WTC11 (cell line): ENCODE results near the gene RHBDD1. TPM values are rescaled to one million over a fixed set of nuclear protein-coding genes. Genes with fewer than 3 reads are reported as not detected.

Experiments used
- ATAC-seq: fragments of 200-7000 bp; cut with Tn5 transposase; 2 replicates; pipeline ENCODE4 v1.10.0; 2021; ENCODE audit warnings: mild to moderate bottlenecking, moderate library complexity
- CTCF ChIA-PET: fragments of 300-600 bp; sonication (Branson Sonifier 250); formaldehyde crosslinking; loops from one replicate; lab custom pipeline; 2021; ENCODE audit warnings: antibody characterized with exemption; lab: Charles Lee
- POLR2A ChIA-PET: fragments of 350-600 bp; sonication (Branson Sonifier 250); formaldehyde crosslinking; loops from one replicate; lab custom pipeline; 2021; ENCODE audit warnings: antibody characterized with exemption; lab: Charles Lee
- DNase-seq: peaks from one replicate; pipeline ENCODE4 v3.0.0; 2021; ENCODE audit warnings: low spot score
- H3K27ac Mint-ChIP-seq: 2 replicates; pipeline ENCODE4 v1.8.0; 2021; ENCODE audit warnings: mixed read lengths
- H3K27me3 Mint-ChIP-seq: 2 replicates; pipeline ENCODE4 v1.8.0; 2021; ENCODE audit warnings: low read depth, mild to moderate bottlenecking, moderate library complexity, mixed read lengths
- H3K36me3 Mint-ChIP-seq: 2 replicates; pipeline ENCODE4 v1.8.0; 2021; ENCODE audit warnings: mixed read lengths
- H3K4me1 Mint-ChIP-seq: 2 replicates; pipeline ENCODE4 v1.8.0; 2022; ENCODE audit warnings: mixed read lengths
- H3K4me3 Mint-ChIP-seq: 2 replicates; pipeline ENCODE4 v1.8.0; 2021; ENCODE audit warnings: mild to moderate bottlenecking, moderate library complexity, mixed read lengths
- H3K9me3 Mint-ChIP-seq: 2 replicates; pipeline ENCODE4 v1.8.0; 2021; ENCODE audit warnings: mixed read lengths
- ATF1 ChIP-seq: sonication (generic); formaldehyde crosslinking; IDR thresholded peaks from 2 replicates; pipeline ENCODE4 v1.8.1; 2023; ENCODE audit warnings: mild to moderate bottlenecking, moderate library complexity, missing genetic modification reagents
- CDX4 ChIP-seq: fragments of 250-450 bp; sonication (Bioruptor Pico); IDR thresholded peaks from 2 replicates; pipeline ENCODE4 v1.9.0; 2021; ENCODE audit warnings: moderate library complexity, mild to moderate bottlenecking, inconsistent platforms, borderline replicate concordance
- E2F1 ChIP-seq: sonication (generic); formaldehyde crosslinking; IDR thresholded peaks from 2 replicates; pipeline ENCODE4 v1.8.0; 2022; ENCODE audit warnings: mild to moderate bottlenecking, missing genetic modification reagents
- E2F5 ChIP-seq: sonication (generic); formaldehyde crosslinking; IDR thresholded peaks from 2 replicates; pipeline ENCODE4 v1.8.1; 2022; ENCODE audit warnings: mild to moderate bottlenecking, moderate library complexity, missing genetic modification reagents
- ELF4 ChIP-seq: sonication (generic); formaldehyde crosslinking; IDR thresholded peaks from 2 replicates; pipeline ENCODE4 v1.8.1; 2022; ENCODE audit warnings: low read depth, mild to moderate bottlenecking, moderate library complexity, missing genetic modification reagents
- GRHL2 ChIP-seq: fragments of 250-450 bp; sonication (Bioruptor Pico); IDR thresholded peaks from 2 replicates; pipeline ENCODE4 v1.8.0; 2022; ENCODE audit warnings: mild to moderate bottlenecking, moderate library complexity; ENCODE audit not compliant: insufficient replicate concordance, severe bottlenecking
- HMGXB4 ChIP-seq: sonication (generic); formaldehyde crosslinking; IDR thresholded peaks from 2 replicates; pipeline ENCODE4 v1.8.1; 2023; ENCODE audit warnings: mild to moderate bottlenecking, moderate library complexity, missing genetic modification reagents
- MYBL2 ChIP-seq: sonication (generic); formaldehyde crosslinking; IDR thresholded peaks from 2 replicates; pipeline ENCODE4 v1.8.1; 2023; ENCODE audit warnings: mild to moderate bottlenecking, moderate library complexity, missing genetic modification reagents
- NR1H2 ChIP-seq: sonication (generic); formaldehyde crosslinking; IDR thresholded peaks from 2 replicates; pipeline ENCODE4 v1.9.0; 2021; ENCODE audit warnings: mild to moderate bottlenecking, moderate library complexity, missing genetic modification reagents
- OVOL2 ChIP-seq: fragments of 250-450 bp; sonication (Bioruptor Pico); IDR thresholded peaks from 2 replicates; pipeline ENCODE4 v1.9.0; 2021; ENCODE audit warnings: mild to moderate bottlenecking, borderline replicate concordance
- PREB ChIP-seq: sonication (generic); formaldehyde crosslinking; IDR thresholded peaks from 2 replicates; pipeline ENCODE4 v1.8.1; 2022; ENCODE audit warnings: mild to moderate bottlenecking, missing genetic modification reagents, moderate library complexity, borderline replicate concordance
- RORB ChIP-seq: fragments of 250-450 bp; sonication (Bioruptor Pico); IDR thresholded peaks from 2 replicates; pipeline ENCODE4 v1.9.0; 2021; ENCODE audit warnings: mild to moderate bottlenecking
- SMAD3 ChIP-seq: sonication (generic); formaldehyde crosslinking; IDR thresholded peaks from 2 replicates; pipeline ENCODE4 v1.8.0; 2022; ENCODE audit warnings: missing genetic modification reagents, mild to moderate bottlenecking, borderline replicate concordance
- SP1 ChIP-seq: sonication (generic); formaldehyde crosslinking; conservative IDR thresholded peaks from 2 replicates; pipeline ENCODE4 v1.8.1; 2022; ENCODE audit warnings: missing genetic modification reagents
- TCF7 ChIP-seq: sonication (generic); formaldehyde crosslinking; IDR thresholded peaks from 2 replicates; pipeline ENCODE4 v1.8.0; 2022; ENCODE audit warnings: mild to moderate bottlenecking, low read depth, missing genetic modification reagents, moderate library complexity
- TEAD1 ChIP-seq: sonication (generic); formaldehyde crosslinking; IDR thresholded peaks from 2 replicates; pipeline ENCODE4 v1.8.0; 2022; ENCODE audit warnings: mild to moderate bottlenecking, missing genetic modification reagents
- TP53 ChIP-seq: sonication (generic); formaldehyde crosslinking; IDR thresholded peaks from 2 replicates; pipeline ENCODE4 v1.8.1; 2023; ENCODE audit warnings: mild to moderate bottlenecking, missing genetic modification reagents
- USF2 ChIP-seq: sonication (generic); formaldehyde crosslinking; IDR thresholded peaks from 2 replicates; pipeline ENCODE4 v1.8.1; 2023; ENCODE audit warnings: mild to moderate bottlenecking, missing genetic modification reagents, moderate library complexity
- ZBTB43 ChIP-seq: sonication (generic); formaldehyde crosslinking; IDR thresholded peaks from 2 replicates; pipeline ENCODE4 v1.8.1; 2023; ENCODE audit warnings: mild to moderate bottlenecking, missing genetic modification reagents
- ZNF121 ChIP-seq: sonication (generic); formaldehyde crosslinking; IDR thresholded peaks from 2 replicates; pipeline ENCODE4 v1.8.0; 2023; ENCODE audit warnings: missing genetic modification reagents
- ZNF232 ChIP-seq: sonication (generic); formaldehyde crosslinking; IDR thresholded peaks from 2 replicates; pipeline ENCODE4 v1.8.0; 2022; ENCODE audit warnings: mild to moderate bottlenecking, missing genetic modification reagents
- ZNF263 ChIP-seq: sonication (generic); formaldehyde crosslinking; IDR thresholded peaks from 2 replicates; pipeline ENCODE4 v1.8.1; 2022; ENCODE audit warnings: low read depth, mild to moderate bottlenecking, moderate library complexity, missing genetic modification reagents
- total RNA-seq: library from RNA; stranded (reverse); gene quantifications from 3 replicates; pipeline ENCODE4 v1.2.3, GENCODE V29; 2021
- TF ChIP-seq, protein P1 (sequence below): sonication (generic); formaldehyde crosslinking; IDR thresholded peaks from 2 replicates; pipeline ENCODE4 v1.8.0; 2022; ENCODE audit warnings: mild to moderate bottlenecking, missing genetic modification reagents
- TF ChIP-seq, protein P2 (sequence below): sonication (generic); formaldehyde crosslinking; IDR thresholded peaks from 2 replicates; pipeline ENCODE4 v1.8.0; 2022; ENCODE audit warnings: mild to moderate bottlenecking, missing genetic modification reagents

RHBDD1 gene
- total RNA-seq, 1 experiment from 2014 or later = 25.7 TPM

DNA sequence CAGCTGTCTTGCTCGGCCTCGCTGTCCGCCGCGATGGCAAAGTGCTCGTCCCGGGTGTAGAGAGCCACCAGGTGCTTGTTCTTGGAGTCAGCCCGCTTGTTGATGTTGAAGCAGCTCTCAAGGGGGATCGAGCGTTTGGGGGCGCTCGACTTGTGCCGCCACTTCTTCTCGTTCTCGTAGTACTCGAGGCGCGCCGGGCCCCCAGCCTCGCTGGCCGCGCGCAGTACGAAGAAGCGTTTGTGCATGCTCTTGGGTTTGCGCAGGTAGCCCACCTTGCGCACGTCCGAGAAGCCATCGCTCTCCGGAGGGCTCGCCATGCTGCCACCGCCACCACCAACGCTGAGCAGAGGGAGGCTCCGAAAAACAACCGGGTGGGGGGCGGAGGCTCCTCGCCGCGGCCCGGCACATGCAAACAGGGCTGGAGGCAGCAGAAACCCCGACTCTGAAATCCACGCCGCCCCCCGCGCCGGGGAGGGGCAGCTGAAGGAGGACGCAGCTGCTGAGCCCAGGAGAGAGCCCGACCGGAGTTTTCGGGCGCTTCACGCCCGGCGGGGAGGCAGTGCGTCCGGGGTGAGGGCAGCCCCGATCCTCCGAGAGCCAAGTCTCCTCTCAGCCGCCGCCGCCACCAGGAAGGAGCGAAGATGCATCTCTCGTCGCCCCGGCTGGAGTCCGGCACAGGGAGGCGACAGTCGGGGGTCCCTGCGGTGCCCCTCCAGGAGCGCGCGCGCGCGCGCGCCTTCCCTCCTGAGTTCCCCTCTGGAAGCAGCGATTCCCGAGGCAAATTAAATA, 37.2 kb upstream of the RHBDD1 start (continued):
- no peak for TF ChIP-seq NR1H2 (CRISPR knock-in tag)
- TF ChIP-seq E2F1 (CRISPR knock-in tag) = 0 out of 2 replicates have a peak, but pooled peaks have one; percentile 42
- no peak for TF ChIP-seq PREB (CRISPR knock-in tag)
- no peak for TF ChIP-seq ZNF232 (CRISPR knock-in tag)
- TF ChIP-seq ELF4 (CRISPR knock-in tag) = 0 out of 2 replicates have a peak, but pooled peaks have one; percentile 30
- TF ChIP-seq MYBL2 = no peak
- no peak for TF ChIP-seq GRHL2 (CRISPR knock-in tag)
- no peak for TF ChIP-seq ZNF121 (CRISPR knock-in tag)
- no peak for TF ChIP-seq OVOL2
- 0 out of 2 replicates have a peak, but pooled peaks have one; percentile 33 for TF ChIP-seq TCF7 (CRISPR knock-in tag)
- TF ChIP-seq SMAD3 (CRISPR knock-in tag) = no peak; the same call in 1 of the 2 replicates
- no peak; the same call in 1 of the 2 replicates for TF ChIP-seq SP1 (CRISPR knock-in tag)
- peak; percentile 82; the same call in 1 of the 2 replicates for TF ChIP-seq ATF1 (CRISPR knock-in tag)
- no peak for TF ChIP-seq RORB (CRISPR knock-in tag)
- no peak for TF ChIP-seq CDX4 (CRISPR knock-in tag)

GRCh38 chr2:226799211-226799975, 36.5 kb upstream of the RHBDD1 start, which contains the start of gene IRS1:
IRS1 (minus strand) TSS chr2:226799820; CDS start chr2:226798738, 1,082 bp downstream.
- peak; percentile 72 for DNase-seq
- CTCF ChIA-PET = interaction anchor here (0.6 to 1.5 kb wide), 11 partner anchors 10 to 1137 kb away, joined by 3 to 5 read pairs (median 3); no protein-coding TSS in a partner anchor

More at GRCh38 chr2:226799211-226799975, 36.5 kb upstream of the RHBDD1 start, which contains the start of gene IRS1:
- H3K36me3 Mint-ChIP-seq = peaks cover 16% of the 10 kb centered on the region
- POLR2A ChIA-PET = interaction anchor here (0.6 to 2.3 kb wide), 6 partner anchors 9 to 1070 kb away, joined by 3 to 11 read pairs (median 5); partner anchors contain the start of gene RHBDD1
- peak within 1 kb of the TSS; percentile 85 for H3K4me3 Mint-ChIP-seq
- H3K27ac Mint-ChIP-seq = peak within 1 kb of the TSS; percentile 49; the same call in 1 of the 2 replicates
- H3K9me3 Mint-ChIP-seq = no peaks in the 10 kb centered on the region
- peak; percentile 17 for ATAC-seq
- TF ChIP-seq ZBTB43 (no peak), SP1 (CRISPR knock-in tag) (0 out of 2 replicates have a peak, but pooled peaks have one; percentile 38), USF2 (CRISPR knock-in tag) (peak; percentile 82), HMGXB4 (CRISPR knock-in tag) (0 out of 2 replicates have a peak, but pooled peaks have one; percentile 15), ZNF263 (peak; percentile 74), E2F5 (CRISPR knock-in tag) (peak; percentile 31; the same call in 1 of the 2 replicates), TP53 (peak; percentile 56; the same call in 1 of the 2 replicates), TEAD1 (0 out of 2 replicates have a peak, but pooled peaks have one; percentile 11)
- TF ChIP-seq, protein P1, sequence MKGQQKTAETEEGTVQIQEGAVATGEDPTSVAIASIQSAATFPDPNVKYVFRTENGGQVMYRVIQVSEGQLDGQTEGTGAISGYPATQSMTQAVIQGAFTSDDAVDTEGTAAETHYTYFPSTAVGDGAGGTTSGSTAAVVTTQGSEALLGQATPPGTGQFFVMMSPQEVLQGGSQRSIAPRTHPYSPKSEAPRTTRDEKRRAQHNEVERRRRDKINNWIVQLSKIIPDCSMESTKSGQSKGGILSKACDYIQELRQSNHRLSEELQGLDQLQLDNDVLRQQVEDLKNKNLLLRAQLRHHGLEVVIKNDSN (CRISPR knock-in tag) = peak; percentile 63; the same call in 1 of the 2 replicates
- TF ChIP-seq, protein P2, sequence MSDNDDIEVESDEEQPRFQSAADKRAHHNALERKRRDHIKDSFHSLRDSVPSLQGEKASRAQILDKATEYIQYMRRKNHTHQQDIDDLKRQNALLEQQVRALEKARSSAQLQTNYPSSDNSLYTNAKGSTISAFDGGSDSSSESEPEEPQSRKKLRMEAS (CRISPR knock-in tag) = no peak
- TF ChIP-seq, all 79 proteins: peak for 8
- Mint-ChIP-seq H3K27me3 (no peaks in the 10 kb centered on the region), H3K4me1 (peaks cover 46% of the 10 kb centered on the region)
